ENCODE data around the gene GTF2A1L. TPM values are rescaled to one million over a fixed set of nuclear protein-coding genes. Genes with fewer than 3 reads are reported as not detected.
A peak's percentile ranks its signal among the peaks of the same experiment; 100 is the strongest.

The GTF2A1L gene
- total and polyA plus RNA-seq, 10 of the 15 experiments (the other 5 are each of a cell fraction or from before 2014, with no cell fraction given): not detected

DNA sequence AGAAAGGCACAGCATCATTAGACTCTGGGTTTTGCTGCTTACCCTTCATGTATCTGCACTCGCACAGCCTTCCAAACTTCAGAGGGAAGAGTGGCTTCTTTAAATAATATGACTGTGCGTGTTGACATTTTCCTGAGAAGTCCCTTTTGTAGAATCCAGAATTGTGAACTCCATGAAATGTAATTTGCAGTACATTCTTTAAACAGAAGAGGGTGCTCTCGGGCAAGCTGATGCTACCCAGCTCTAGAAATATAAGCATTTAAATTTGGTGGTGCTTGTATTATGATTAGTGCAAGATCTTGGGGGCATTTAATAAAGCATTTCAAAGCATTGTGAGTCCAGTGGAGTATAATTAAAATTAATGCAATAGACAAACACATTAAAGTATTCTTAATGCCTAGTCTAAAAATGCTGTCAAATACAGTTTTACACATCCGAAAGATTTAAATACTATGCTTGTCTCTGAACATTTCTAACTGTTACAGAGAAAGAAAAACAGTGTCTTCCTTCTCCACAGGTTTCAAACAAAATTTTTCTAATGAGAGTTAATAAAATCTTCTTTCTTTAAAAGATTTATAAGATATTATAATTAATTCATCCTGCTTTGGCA, 17.3 kb upstream of the GTF2A1L start:
- POLR2A ChIA-PET: no interaction called here
- no TSS peak for BruUV-seq (replicated peaks)
- DNase-seq (ENCODE audit: low read depth, low spot score): no peak
- Histone ChIP-seq H3K9me3 (replicated peaks; ENCODE audit: control insufficient read depth, insufficient read depth, low read length) (no peaks in the 10 kb centered on the region), H3K4me1 (ENCODE audit: control insufficient read depth, insufficient read depth, low read length) (no peaks in the 10 kb centered on the region), H3K79me2 (ENCODE audit: control insufficient read depth, insufficient read depth, low read length) (no peaks in the 10 kb centered on the region), H3K4me3 (no peak overlapping the region), H4K20me1 (ENCODE audit: control insufficient read depth, insufficient read depth) (no peaks in the 10 kb centered on the region), H3K27me3 (replicated peaks in 1 of 2; ENCODE audit: control insufficient read depth in 2 of 2, insufficient read depth in 2 of 2, low read length in 1 of 2) (peaks cover 0 to 2% of the 10 kb centered on the region in 2 experiments; a peak in 1 of 4 replicates), H2AFZ (ENCODE audit: control insufficient read depth, low read depth, low read length) (no peak overlapping the region), H3K36me3 (ENCODE audit: control insufficient read depth in 2 of 2, insufficient read depth in 2 of 2, low read length in 1 of 2) (no peaks in the 10 kb centered on the region), H3K9ac (ENCODE audit: control insufficient read depth, insufficient read depth, low read length) (no peak overlapping the region), H3K4me2 (ENCODE audit: control insufficient read depth, insufficient read depth) (no peak overlapping the region), H3K27ac (ENCODE audit: control insufficient read depth, insufficient read depth) (no peak overlapping the region)
- SMC1A ChIA-PET (ENCODE audit: uncharacterized antibody, unreplicated experiment): interaction anchor here (0.6 to 0.7 kb wide), 2 partner anchors 1610 to 1801 kb away, joined by 3 read pairs; no protein-coding TSS in a partner anchor
- RAD21 ChIA-PET (ENCODE audit: unreplicated experiment): interaction anchor here (0.6 to 1.0 kb wide), 2 partner anchors 127 to 1544 kb away, joined by 3 read pairs; no protein-coding TSS in a partner anchor
- ATAC-seq: peak; percentile 77
- FAIRE-seq: peak; percentile 73
- intact Hi-C loops (cut with micrococcal nuclease; ENCODE audit: unreplicated experiment) (loop anchor here (1.0 to 10.0 kb wide), 5 partner anchors 127 to 1894 kb away; no protein-coding TSS in a partner anchor), in situ Hi-C loops (cut with MboI) (no loop called here)
- TF ChIP-seq RAD21 (IDR thresholded peaks at IDR 0.05; ENCODE audit: insufficient read depth, low read depth, low read length) (peak; percentile 81), PML (IDR thresholded peaks at IDR 0.05; ENCODE audit: low read length) (no peak), SP1 (IDR thresholded peaks at IDR 0.05; ENCODE audit: low read depth, low read length) (no peak), SUZ12 (IDR thresholded peaks at IDR 0.05; ENCODE audit: unreplicated experiment) (no peak), SMC3 (IDR thresholded peaks at IDR 0.05; ENCODE audit: borderline replicate concordance, low read length) (peak; percentile 62)
- TF ChIP-seq, protein P1, sequence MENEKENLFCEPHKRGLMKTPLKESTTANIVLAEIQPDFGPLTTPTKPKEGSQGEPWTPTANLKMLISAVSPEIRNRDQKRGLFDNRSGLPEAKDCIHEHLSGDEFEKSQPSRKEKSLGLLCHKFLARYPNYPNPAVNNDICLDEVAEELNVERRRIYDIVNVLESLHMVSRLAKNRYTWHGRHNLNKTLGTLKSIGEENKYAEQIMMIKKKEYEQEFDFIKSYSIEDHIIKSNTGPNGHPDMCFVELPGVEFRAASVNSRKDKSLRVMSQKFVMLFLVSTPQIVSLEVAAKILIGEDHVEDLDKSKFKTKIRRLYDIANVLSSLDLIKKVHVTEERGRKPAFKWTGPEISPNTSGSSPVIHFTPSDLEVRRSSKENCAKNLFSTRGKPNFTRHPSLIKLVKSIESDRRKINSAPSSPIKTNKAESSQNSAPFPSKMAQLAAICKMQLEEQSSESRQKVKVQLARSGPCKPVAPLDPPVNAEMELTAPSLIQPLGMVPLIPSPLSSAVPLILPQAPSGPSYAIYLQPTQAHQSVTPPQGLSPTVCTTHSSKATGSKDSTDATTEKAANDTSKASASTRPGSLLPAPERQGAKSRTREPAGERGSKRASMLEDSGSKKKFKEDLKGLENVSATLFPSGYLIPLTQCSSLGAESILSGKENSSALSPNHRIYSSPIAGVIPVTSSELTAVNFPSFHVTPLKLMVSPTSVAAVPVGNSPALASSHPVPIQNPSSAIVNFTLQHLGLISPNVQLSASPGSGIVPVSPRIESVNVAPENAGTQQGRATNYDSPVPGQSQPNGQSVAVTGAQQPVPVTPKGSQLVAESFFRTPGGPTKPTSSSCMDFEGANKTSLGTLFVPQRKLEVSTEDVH (IDR thresholded peaks at IDR 0.05; ENCODE audit: low read depth, partially characterized antibody): no peak
- TF ChIP-seq, protein P2, sequence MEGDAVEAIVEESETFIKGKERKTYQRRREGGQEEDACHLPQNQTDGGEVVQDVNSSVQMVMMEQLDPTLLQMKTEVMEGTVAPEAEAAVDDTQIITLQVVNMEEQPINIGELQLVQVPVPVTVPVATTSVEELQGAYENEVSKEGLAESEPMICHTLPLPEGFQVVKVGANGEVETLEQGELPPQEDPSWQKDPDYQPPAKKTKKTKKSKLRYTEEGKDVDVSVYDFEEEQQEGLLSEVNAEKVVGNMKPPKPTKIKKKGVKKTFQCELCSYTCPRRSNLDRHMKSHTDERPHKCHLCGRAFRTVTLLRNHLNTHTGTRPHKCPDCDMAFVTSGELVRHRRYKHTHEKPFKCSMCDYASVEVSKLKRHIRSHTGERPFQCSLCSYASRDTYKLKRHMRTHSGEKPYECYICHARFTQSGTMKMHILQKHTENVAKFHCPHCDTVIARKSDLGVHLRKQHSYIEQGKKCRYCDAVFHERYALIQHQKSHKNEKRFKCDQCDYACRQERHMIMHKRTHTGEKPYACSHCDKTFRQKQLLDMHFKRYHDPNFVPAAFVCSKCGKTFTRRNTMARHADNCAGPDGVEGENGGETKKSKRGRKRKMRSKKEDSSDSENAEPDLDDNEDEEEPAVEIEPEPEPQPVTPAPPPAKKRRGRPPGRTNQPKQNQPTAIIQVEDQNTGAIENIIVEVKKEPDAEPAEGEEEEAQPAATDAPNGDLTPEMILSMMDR (IDR thresholded peaks at IDR 0.05 in 2 of 3, conservative IDR thresholded peaks at IDR 0.05 in 1 of 3; ENCODE audit: control insufficient read depth in 2 of 3, extremely low read depth in 1 of 3, insufficient read depth in 1 of 3, low read depth in 3 of 3, low read length in 3 of 3): peak; percentile 61 to 70 (median 68)
- CTCF ChIA-PET: interaction anchor here (0.7 to 1.9 kb wide), 14 partner anchors 9 to 1852 kb away, joined by 3 to 11 read pairs (median 3); no protein-coding TSS in a partner anchor
- 24% methylated on average over 4 of the region's 4 CpGs for WGBS (ENCODE audit: insufficient coverage, insufficient replicate concordance, low lambda C conversion rate, missing lambda C conversion rate)
